Neural progenitor cell (in vitro differentiated cells): ENCODE measurements around the gene EMC8.

Source experiments
- EZH2 ChIP-seq: fragments of 200-600 bp; sonication (generic); IDR thresholded peaks from 2 replicates; pipeline ENCODE4 v1.6.1; 2017; ENCODE audit warnings: antibody characterized with exemption, mild to moderate bottlenecking, moderate library complexity
- TF ChIP-seq, protein P1 (sequence below): fragments of 200-600 bp; sonication (generic); IDR thresholded peaks from 2 replicates; pipeline ENCODE4 v1.5.1; 2017; ENCODE audit warnings: antibody characterized with exemption, mild to moderate bottlenecking

GRCh38 chr16:85733839-85734170 lies 65.5 kb downstream of the EMC8 start:
- TF ChIP-seq, protein P1, sequence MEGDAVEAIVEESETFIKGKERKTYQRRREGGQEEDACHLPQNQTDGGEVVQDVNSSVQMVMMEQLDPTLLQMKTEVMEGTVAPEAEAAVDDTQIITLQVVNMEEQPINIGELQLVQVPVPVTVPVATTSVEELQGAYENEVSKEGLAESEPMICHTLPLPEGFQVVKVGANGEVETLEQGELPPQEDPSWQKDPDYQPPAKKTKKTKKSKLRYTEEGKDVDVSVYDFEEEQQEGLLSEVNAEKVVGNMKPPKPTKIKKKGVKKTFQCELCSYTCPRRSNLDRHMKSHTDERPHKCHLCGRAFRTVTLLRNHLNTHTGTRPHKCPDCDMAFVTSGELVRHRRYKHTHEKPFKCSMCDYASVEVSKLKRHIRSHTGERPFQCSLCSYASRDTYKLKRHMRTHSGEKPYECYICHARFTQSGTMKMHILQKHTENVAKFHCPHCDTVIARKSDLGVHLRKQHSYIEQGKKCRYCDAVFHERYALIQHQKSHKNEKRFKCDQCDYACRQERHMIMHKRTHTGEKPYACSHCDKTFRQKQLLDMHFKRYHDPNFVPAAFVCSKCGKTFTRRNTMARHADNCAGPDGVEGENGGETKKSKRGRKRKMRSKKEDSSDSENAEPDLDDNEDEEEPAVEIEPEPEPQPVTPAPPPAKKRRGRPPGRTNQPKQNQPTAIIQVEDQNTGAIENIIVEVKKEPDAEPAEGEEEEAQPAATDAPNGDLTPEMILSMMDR: no peak
- no peak for TF ChIP-seq EZH2
